GM18498 (cell line): ENCODE data around the gene CD8B2.
"Not testable (repeated sequence)": the region's sequence is repeated elsewhere in the genome, so short reads cannot be mapped to it uniquely, and the experiment has no call there.

Source experiments
- ATAC-seq: cut with Tn5 transposase; IDR thresholded peaks from one replicate; pipeline ENCODE4 v1.9.1; 2021; ENCODE audit warnings: mild to moderate bottlenecking, moderate library complexity; ENCODE audit not compliant: unreplicated experiment

Gene CD8B2

GRCh38 chr2:106547164-106547903 is 60.2 kb downstream of the CD8B2 start:
- ATAC-seq = no peak

GRCh38 chr2:106551417-106552130 is 64.4 kb downstream of the CD8B2 start:
- no peak for ATAC-seq

- no peak for ATAC-seq
Measured at GRCh38 chr2:106552921-106553320, 65.8 kb downstream of the CD8B2 start.

GRCh38 chr2:106553321-106553720 is 66.2 kb downstream of the CD8B2 start:
- no peak for ATAC-seq

- ATAC-seq = no peak
Measured at GRCh38 chr2:106554411-106554810, 67.2 kb downstream of the CD8B2 start.

GRCh38 chr2:106555053-106555452 is 67.9 kb downstream of the CD8B2 start:
- no peak for ATAC-seq

GRCh38 chr2:106559786-106560185 is 72.6 kb downstream of the CD8B2 start:
- not testable (repeated sequence) for ATAC-seq

GRCh38 chr2:106560773-106561172 is 73.6 kb downstream of the CD8B2 start:
- ATAC-seq = no peak

GRCh38 chr2:106561356-106561755 is 74.2 kb downstream of the CD8B2 start:
- no peak for ATAC-seq

GRCh38 chr2:106561803-106562202 is 74.6 kb downstream of the CD8B2 start:
- no peak for ATAC-seq

GRCh38 chr2:106562268-106563186 is 75.4 kb downstream of the CD8B2 start:
- ATAC-seq = no peak

- ATAC-seq = no peak
Measured at GRCh38 chr2:106563195-106563594, 76.0 kb downstream of the CD8B2 start.

- no peak for ATAC-seq
Measured at GRCh38 chr2:106565599-106565998, 78.4 kb downstream of the CD8B2 start.

GRCh38 chr2:106566050-106566449 is 78.9 kb downstream of the CD8B2 start:
- ATAC-seq = no peak

GRCh38 chr2:106566484-106566883 is 79.3 kb downstream of the CD8B2 start:
- ATAC-seq = not testable (repeated sequence)

- ATAC-seq = no peak
Measured at GRCh38 chr2:106570316-106570715, 83.2 kb downstream of the CD8B2 start.
